Stimulated activated CD4-positive, alpha-beta T cell treated with anti-CD3 and anti-CD28 coated beads, TNF-alpha, amount 100 ng/mL, for 1 hour (primary cell): Measurements from ENCODE around the gene TEPSIN.

Experiments used
- DNase-seq, 3 donors: peaks; one replicate each; pipeline ENCODE4 v3.0.0-alpha.2; 2020; ENCODE audit warnings: low read depth in 3 of 3, low spot score in 1 of 3

TEPSIN gene

DNA sequence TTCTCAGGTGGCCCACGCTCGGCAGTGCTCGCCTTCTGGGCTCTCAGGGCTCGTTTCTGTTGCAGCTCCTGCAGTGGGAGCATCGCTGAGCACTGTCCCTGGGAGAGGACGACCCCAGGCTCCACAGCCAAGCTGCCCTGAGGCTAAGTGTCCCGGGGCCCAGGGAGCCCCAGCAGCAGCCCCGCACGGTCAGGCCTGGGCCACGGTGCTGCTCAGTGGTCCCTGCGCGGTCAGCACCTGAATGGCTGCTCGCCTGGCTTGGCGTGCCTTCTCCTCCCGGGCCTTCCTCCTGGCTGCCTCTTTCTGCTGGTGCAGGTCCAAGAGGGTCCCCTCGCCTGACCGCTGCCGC is 39.4 kb downstream of the TEPSIN start:
- no peak for DNase-seq

DNA sequence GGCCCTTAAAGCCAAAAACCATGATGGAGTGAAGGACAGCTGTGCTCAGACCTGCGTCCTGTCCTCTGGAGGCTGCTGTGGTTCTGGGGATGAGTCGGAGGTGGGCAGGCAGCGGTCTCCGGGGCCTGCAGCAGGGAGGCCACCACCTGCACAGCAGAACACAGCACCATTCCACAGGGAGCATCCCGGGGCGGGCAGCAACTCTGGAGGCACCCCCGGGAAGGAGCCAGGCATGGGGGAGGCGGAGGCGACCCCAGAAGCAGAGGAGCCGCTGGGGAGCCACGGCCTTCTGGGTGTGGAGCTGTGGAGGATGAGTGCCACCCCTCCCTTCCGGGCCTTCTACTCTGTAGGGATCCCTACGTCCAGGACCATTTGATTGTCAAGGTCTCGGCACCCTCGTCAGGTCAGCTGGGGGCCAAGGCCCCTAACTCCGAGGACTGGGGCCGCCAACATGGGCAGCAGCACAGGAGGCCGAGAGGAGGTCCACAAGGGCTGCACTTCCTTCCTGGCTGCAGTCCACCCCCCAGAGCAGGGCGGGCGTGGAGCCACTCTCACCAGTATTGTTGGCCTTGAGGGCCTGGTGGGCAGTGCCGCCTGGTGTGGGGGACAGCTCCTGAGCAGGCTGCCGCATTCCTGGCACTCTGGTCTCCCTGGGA is 39.9 kb downstream of the TEPSIN start:
- no peak for DNase-seq

DNA sequence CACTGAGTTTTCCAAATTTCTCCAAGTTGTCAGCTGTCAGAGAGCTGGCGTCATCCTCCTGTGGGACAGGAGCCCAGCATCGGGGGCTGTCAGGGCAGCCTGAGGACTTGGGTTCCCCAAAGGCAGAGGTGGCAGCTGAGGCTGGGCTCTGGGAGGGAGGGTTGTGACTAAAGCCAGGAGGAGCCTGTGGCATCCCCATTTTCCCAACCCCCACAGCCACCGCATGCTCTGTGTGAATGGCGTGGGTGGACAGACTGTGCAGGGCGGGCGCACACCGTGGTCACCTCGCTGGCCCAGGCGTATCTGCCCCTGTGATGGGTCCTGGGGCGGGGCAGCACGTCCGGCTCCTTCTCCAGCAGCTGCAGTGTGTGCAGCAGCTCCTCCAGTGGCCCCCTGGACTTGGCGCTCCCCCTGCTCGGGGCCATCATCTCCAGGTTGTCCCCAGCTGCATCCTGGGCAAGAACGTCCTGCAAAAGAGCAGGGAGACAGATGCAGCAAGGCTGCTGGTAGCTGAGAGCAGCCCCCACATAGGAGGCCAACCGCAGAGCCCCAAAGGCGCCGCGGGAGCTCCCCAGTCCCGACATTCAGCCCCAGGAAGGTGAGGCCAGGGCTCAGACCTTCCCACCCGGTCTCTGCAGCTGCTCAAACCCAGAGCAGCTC is 40.9 kb downstream of the TEPSIN start:
- DNase-seq = no peak

- DNase-seq = no peak
These were observed 41.5 kb downstream of the TEPSIN start for GRCh38 chr17:81197409-81197795.

DNA sequence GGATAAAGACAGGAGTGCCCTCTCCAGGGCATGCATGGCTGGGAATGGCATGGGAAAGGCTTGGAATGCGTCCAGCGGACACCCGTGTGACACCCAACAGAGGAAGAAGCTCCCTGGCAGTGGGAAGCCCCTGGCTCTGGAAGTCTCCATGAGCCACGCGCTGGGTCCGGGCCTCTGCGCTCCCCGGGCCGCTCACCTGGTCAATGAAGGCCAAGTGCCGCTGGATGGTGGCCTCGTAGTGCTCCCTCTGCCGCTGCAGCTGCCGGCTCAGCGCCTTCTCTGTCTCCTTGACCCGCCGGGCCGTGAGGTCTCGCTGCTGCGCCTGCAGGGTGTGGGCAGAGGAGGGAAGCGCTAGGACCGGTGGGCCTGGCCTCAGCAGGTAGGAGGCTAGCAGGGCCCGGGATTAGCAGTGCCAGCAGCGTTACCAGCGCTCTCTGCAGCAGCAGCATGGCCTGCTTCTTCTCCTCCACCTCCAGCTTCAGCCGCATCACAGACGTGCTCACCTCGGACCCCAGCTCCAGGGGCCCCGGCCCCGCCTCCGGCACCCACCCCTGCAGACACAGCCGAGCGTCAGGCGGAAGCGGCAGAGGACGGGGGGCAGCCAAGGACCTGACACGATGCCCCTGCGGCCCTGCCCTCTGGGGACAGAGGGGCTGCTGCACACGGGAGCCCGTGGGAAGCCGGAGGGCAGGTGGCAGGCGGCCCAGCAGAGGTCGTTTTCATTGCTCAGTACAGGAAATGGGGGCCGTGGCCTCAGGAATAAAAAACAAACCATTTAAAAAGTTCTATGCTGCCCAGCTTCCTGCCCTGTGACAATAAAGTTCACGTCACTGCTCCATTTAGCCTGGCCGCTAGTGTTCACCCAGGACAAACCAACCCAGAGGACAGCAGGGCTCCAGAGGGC is 42.1 kb downstream of the TEPSIN start:
- DNase-seq = no peak

DNA sequence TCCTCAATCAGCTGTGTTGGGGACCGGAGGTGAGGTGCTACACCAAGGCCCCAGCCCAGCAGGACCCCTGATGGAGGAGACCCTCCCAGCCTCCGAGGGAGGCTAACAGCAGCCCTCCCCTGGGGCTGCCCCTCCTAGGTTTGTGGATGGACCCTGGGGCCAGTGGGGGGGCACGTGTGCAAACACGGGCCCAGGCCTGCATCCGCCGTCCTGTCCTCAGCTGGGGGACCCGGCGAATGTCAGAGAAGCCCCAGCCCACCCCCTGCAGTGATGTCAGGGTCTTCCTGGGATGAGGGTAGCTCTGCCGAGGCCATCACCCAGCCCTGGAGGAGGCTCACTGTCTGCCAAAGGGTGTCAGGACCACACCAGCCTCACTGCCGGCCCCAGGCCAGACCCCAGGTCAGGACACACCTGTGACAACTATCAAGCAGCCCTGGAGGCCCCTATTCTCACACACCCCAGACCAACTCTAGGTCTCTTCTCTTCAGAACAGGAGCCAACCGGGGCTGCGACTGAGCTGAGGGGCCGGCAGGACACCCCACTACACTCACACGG is 42.8 kb downstream of the TEPSIN start:
- DNase-seq = no peak

GRCh38 chr17:81194941-81195901 is 43.6 kb downstream of the TEPSIN start:
- no peak for DNase-seq

DNA sequence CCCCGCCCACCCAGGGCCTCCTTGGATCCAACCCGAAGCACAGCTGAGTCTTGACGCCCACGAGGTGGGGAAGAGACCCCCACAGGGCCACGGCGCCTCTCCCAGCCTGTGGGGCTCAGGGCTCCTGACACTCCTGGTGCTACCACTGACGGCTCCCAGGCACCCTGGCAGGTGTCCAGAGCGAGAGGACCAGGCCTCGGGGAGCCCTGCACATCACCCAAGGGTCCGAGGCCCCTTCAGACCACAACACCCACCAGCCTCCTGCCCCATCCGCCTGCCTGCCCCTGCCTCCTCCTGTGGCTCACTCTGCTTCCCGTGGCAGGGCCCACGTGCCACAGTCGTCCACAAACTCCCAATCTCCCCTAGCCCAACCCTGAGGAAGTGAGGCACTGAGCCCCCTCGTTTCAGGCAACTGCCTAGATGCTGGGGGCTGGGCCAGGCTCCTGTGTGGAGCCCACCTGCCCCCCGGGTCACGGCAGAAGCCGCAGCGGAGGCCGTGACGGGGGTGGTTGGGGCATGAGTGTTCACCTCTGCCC is 44.6 kb downstream of the TEPSIN start:
- no peak for DNase-seq

GRCh38 chr17:81193470-81194224 is 45.2 kb downstream of the TEPSIN start:
- DNase-seq = no peak

- no peak for DNase-seq
These were observed 45.8 kb downstream of the TEPSIN start for GRCh38 chr17:81193051-81193410.

DNA sequence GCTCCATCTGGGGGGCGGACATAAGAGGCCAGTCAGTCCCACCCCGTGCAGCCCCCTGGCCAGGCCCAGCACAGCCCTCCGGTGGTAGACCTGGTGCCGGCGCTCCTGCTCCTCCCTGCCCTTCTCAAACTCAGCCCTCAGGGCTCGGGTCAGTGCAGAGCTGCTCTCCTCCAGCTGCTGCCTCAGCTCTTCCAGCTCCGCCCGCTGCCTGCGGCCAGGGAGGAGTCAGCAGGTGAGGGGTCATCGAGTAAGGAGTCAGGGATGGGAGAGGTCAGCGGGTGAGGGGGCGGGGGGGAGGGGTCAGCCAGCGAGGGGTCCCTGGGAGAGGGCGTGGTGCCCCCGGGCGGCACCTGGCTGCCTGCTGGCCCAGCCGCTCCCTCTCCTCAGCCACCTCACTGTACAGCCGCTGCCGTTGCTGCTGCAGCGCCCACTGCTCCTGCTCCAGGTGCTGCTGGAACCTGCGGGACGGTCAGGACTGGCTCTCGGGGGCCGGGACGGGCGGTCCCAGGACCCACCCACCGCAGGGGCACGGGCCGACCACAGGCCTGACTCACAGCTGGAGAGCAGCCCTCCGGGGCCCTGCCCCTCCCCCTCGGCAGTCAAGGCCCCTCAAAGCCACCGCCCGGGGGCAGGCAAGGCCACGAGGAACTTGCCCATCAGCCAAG is 46.3 kb downstream of the TEPSIN start:
- DNase-seq = no peak

DNA sequence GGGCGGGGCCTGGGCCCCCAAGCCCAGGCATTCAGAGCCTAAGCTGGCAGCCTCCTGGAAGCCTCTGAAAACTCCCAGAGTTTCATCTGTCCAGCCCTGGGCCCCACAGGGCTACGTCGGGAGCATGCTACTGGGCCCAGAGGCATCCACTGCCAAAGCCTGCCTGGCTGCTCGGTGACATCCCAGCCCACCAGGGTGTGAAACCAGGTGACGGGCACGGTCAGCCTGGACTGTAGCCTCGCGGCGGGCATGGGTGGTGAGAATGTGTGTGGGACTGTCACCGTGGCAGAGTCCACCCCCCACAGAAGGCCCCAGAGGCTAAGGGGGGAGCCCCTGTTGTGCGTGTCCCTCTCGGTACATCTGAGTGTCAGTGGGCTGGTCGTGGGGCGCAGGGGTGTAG is 47.2 kb downstream of the TEPSIN start:
- no peak for DNase-seq

DNA sequence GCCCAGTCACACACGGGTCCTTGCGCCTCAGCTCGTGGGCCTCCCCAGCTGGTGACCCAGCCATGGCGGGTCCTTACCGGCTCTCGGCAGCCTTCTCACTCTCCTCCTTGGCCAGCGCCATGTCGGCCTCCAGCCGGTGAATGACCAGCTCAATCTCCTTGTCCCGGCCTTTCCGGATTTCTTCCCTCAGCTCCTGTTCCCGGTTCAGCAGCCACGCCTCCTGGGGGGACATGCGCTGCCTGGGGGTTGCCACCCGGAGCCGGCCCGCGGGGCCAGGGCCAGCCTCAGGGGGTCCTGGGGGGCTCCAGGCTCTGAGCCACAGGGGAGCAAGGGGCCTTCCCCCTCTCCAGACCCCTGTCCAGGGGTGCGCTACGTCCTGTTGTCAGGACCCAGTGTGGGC is 47.7 kb downstream of the TEPSIN start:
- no peak for DNase-seq

DNA sequence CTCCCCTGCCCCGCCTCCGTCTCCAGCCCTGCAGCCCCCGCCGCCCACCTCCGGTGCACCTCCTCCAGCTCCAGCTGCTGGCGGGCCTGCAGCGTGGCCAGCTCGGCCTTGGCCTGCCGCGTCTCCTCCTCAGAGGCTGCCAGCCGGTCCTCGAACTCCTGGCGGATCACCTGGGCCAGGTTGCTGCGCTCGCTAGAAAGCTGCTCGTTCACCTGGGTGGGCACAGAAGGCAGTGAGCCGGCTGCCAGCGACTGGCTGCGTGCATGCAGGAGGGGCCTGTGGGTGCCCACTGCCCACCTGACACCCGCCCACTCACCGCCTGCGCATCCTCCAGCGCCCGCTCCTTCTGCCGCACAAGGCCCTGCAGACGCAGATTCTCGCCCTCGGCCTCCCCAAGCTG is 48.3 kb downstream of the TEPSIN start:
- no peak for DNase-seq

GRCh38 chr17:81189670-81190530 is 49.0 kb downstream of the TEPSIN start:
- no peak for DNase-seq

DNA sequence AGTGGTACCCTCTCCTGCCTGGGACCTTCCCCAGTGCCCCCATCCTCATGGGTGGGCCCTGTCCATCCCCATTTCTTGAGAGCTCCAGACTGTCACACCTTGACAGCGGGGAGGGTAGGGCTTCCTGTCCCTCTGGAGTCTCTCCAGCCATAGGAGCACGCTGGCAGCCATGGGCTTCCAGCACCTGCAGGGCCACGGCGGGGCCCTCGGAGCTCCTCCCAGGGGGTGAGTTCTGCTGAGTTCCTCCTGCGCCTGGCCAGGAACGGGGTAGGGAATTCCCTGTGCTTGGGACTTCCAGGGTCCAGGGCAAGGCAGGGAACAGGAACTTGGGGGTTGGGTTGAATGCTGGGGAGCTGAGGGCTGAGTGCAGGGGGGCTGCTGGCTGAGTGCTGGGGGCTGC is 49.8 kb downstream of the TEPSIN start:
- no peak for DNase-seq

- no peak for DNase-seq
These were observed 50.4 kb downstream of the TEPSIN start for GRCh38 chr17:81188491-81188840.
